A549 (cell line): Measurements from ENCODE around the gene CUL4A. TPM values are rescaled to one million over a fixed set of nuclear protein-coding genes. Genes with fewer than 3 reads are reported as not detected.

Experiments
- ATAC-seq, 2 experiments: fragments of 200-7000 bp in 1 of 2; fragments of >200 bp in 1 of 2; cut with Nextera tagmentation in 1 of 2; cut with Tn5 transposase in 1 of 2; 3 replicates each; pipeline versions ENCODE4 v1.8.0 to v1.9.1; 2018 to 2020; ENCODE audit warnings: mild to moderate bottlenecking in 1 of 2, moderate library complexity in 1 of 2
- CTCF ChIA-PET: fragments of 300-600 bp; sonication (Branson Sonifier 250); formaldehyde crosslinking; extraction: SDS; loops from one replicate; lab custom pipeline; 2021; ENCODE audit warnings: antibody characterized with exemption, inconsistent platforms; lab: Yijun Ruan, JAX
- POLR2A ChIA-PET: fragments of 350-600 bp; formaldehyde crosslinking; extraction: SDS; loops from one replicate; lab custom pipeline; 2021; ENCODE audit warnings: antibody characterized with exemption, inconsistent platforms; lab: Yijun Ruan, JAX
- DNase-seq, 2 experiments: peaks; one replicate each; pipeline versions ENCODE4 v3.0.0 to v3.0.0-alpha.2; 2011 to 2016; ENCODE audit warnings: low read depth in 1 of 2, low spot score in 1 of 2
- FAIRE-seq: peaks from 2 replicates; lab custom pipeline; 2011; peaks lifted over from hg19 to GRCh38; lab: Jason Lieb, UNC
- H3K27ac ChIP-seq, 2 experiments: fragments of >200 bp; sonication (Bioruptor Twin); formaldehyde crosslinking; 3 replicates each; pipeline ENCODE4 v1.5.1; 2016 to 2017
- H3K4me1 ChIP-seq: fragments of >200 bp; sonication (Bioruptor Twin); formaldehyde crosslinking; 3 replicates; pipeline ENCODE4 v1.6.1; 2016
- H3K4me2 ChIP-seq: fragments of >200 bp; sonication (Bioruptor Twin); formaldehyde crosslinking; 3 replicates; pipeline ENCODE4 v1.6.1; 2016
- H3K4me3 ChIP-seq: fragments of >200 bp; sonication (Bioruptor Twin); formaldehyde crosslinking; 3 replicates; pipeline ENCODE4 v1.5.1; 2016
- H3K9me3 ChIP-seq: fragments of >200 bp; sonication (Bioruptor Twin); formaldehyde crosslinking; 3 replicates; pipeline ENCODE4 v1.6.1; 2016
- CBX2 ChIP-seq: fragments of 200-600 bp; sonication (generic); IDR thresholded peaks from 2 replicates; pipeline ENCODE4 v1.6.1; 2016; ENCODE audit warnings: low read depth, mild to moderate bottlenecking, borderline replicate concordance
- CBX8 ChIP-seq: fragments of 200-600 bp; sonication (generic); IDR thresholded peaks from 2 replicates; pipeline ENCODE4 v1.6.1; 2016
- CEBPB ChIP-seq, 2 experiments: fragments of >200 bp in 1 of 2; sonication (Bioruptor Twin) in 1 of 2; formaldehyde crosslinking in 1 of 2; IDR thresholded peaks; 2 replicates each; pipeline ENCODE4 v1.6.1; 2012 to 2016
- CHD2 ChIP-seq: fragments of 150-350 bp; IDR thresholded peaks from 2 replicates; pipeline ENCODE4 v1.6.1; 2014; ENCODE audit warnings: low read length; ENCODE audit not compliant: partially characterized antibody
- CHD4 ChIP-seq: fragments of 200-600 bp; sonication (generic); IDR thresholded peaks from 2 replicates; pipeline ENCODE4 v1.6.1; 2016; ENCODE audit warnings: antibody characterized with exemption, mild to moderate bottlenecking, borderline replicate concordance
- EHF ChIP-seq: fragments of 250-450 bp; sonication (Bioruptor Pico); IDR thresholded peaks from 2 replicates; pipeline ENCODE4 v1.5.0; 2020; ENCODE audit warnings: mild to moderate bottlenecking
- EHMT2 ChIP-seq: fragments of 200-600 bp; sonication (generic); IDR thresholded peaks from 2 replicates; pipeline ENCODE4 v1.6.1; 2016; ENCODE audit warnings: antibody characterized with exemption, low read depth, mild to moderate bottlenecking, moderate library complexity
- EP300 ChIP-seq, 2 experiments: fragments of >200 bp; sonication (Bioruptor Twin); formaldehyde crosslinking; IDR thresholded peaks; 2 replicates in 1 of 2; 3 replicates in 1 of 2; pipeline ENCODE4 v1.6.1; 2016 to 2017
- FOSL2 ChIP-seq, 2 experiments: fragments of 450-650 bp in 1 of 2; fragments of >200 bp in 1 of 2; sonication (Bioruptor Twin) in 1 of 2; formaldehyde crosslinking; IDR thresholded peaks; 2 replicates each; pipeline versions ENCODE4 v1.5.0 to v1.6.1; 2016 to 2020; ENCODE audit warnings: mild to moderate bottlenecking in 1 of 2, moderate library complexity in 1 of 2
- GATA3 ChIP-seq: IDR thresholded peaks from 2 replicates; pipeline ENCODE4 v1.6.1; 2012; ENCODE audit warnings: borderline replicate concordance
- HDAC2 ChIP-seq: fragments of 200-600 bp; sonication (generic); IDR thresholded peaks from 2 replicates; pipeline ENCODE4 v1.6.1; 2016
- HEYL ChIP-seq: fragments of 250-450 bp; sonication (Bioruptor Pico); IDR thresholded peaks from 2 replicates; pipeline ENCODE4 v1.8.0; 2021; ENCODE audit warnings: mild to moderate bottlenecking, moderate library complexity
- HOXA7 ChIP-seq: fragments of 250-450 bp; sonication (Bioruptor Pico); IDR thresholded peaks from 2 replicates; pipeline ENCODE4 v1.5.0; 2020; ENCODE audit warnings: mild to moderate bottlenecking, moderate library complexity
- HOXB13 ChIP-seq: fragments of 250-450 bp; sonication (Bioruptor Pico); IDR thresholded peaks from 2 replicates; pipeline ENCODE4 v1.5.0; 2020; ENCODE audit warnings: low read depth, mild to moderate bottlenecking, moderate library complexity
- MAZ ChIP-seq: fragments of 150-350 bp; IDR thresholded peaks from 2 replicates; pipeline ENCODE4 v1.6.1; 2014; ENCODE audit warnings: antibody characterized with exemption, low read depth, low read length, borderline replicate concordance
- MYC ChIP-seq: IDR thresholded peaks from 2 replicates; pipeline ENCODE4 v1.6.1; 2012; ENCODE audit warnings: mild to moderate bottlenecking, inconsistent platforms, low read length, improper control_type of control experiment, borderline replicate concordance
- NPAS2 ChIP-seq: fragments of 250-450 bp; sonication (Bioruptor Pico); IDR thresholded peaks from 2 replicates; pipeline ENCODE4 v1.8.0; 2022; ENCODE audit warnings: mild to moderate bottlenecking, moderate library complexity, borderline replicate concordance
- PHF8 ChIP-seq: fragments of 200-600 bp; sonication (generic); IDR thresholded peaks from 2 replicates; pipeline ENCODE4 v1.6.1; 2016; ENCODE audit warnings: low read depth, mild to moderate bottlenecking, antibody characterized with exemption, moderate library complexity, borderline replicate concordance
- POLR2A ChIP-seq: IDR thresholded peaks from 2 replicates; pipeline ENCODE4 v1.6.1; 2012; ENCODE audit warnings: mild to moderate bottlenecking, low read length
- RAD21 ChIP-seq, 2 experiments: fragments of >200 bp in 1 of 2; sonication (Bioruptor Twin) in 1 of 2; formaldehyde crosslinking in 1 of 2; IDR thresholded peaks in 1 of 2; conservative IDR thresholded peaks in 1 of 2; 2 replicates in 1 of 2; 3 replicates in 1 of 2; pipeline ENCODE4 v1.6.1; 2012 to 2018; ENCODE audit warnings: inconsistent platforms in 1 of 2
- RARB ChIP-seq: fragments of 250-450 bp; sonication (Bioruptor Pico); IDR thresholded peaks from 2 replicates; pipeline ENCODE4 v1.8.0; 2021; ENCODE audit warnings: mild to moderate bottlenecking, moderate library complexity
- RCOR1 ChIP-seq: fragments of 150-350 bp; IDR thresholded peaks from 2 replicates; pipeline ENCODE4 v1.6.1; 2014; ENCODE audit warnings: antibody characterized with exemption, low read length, low read depth
- RFX5 ChIP-seq: fragments of 450-650 bp; IDR thresholded peaks from 2 replicates; pipeline ENCODE4 v1.7.1; 2014; ENCODE audit warnings: antibody characterized with exemption, mild to moderate bottlenecking, moderate library complexity
- ZC3H11A ChIP-seq: fragments of 450-650 bp; IDR thresholded peaks from 2 replicates; pipeline ENCODE4 v1.6.1; 2014; ENCODE audit warnings: antibody characterized with exemption, mild to moderate bottlenecking
- ZFP36 ChIP-seq: fragments of 450-650 bp; IDR thresholded peaks from 2 replicates; pipeline ENCODE4 v1.6.1; 2014; ENCODE audit warnings: borderline replicate concordance; ENCODE audit not compliant: partially characterized antibody
- ZSCAN20 ChIP-seq: fragments of 250-450 bp; sonication (Bioruptor Pico); IDR thresholded peaks from 2 replicates; pipeline ENCODE4 v1.8.0; 2022; ENCODE audit warnings: mild to moderate bottlenecking, moderate library complexity
- WGBS: methylation state at CpG from one replicate; pipeline ENCODE4 v1.1.6; 2017; ENCODE audit errors: missing lambda C conversion rate; 5-methylcytosine and 5-hydroxymethylcytosine counted together
- polyA plus RNA-seq, 4 experiments: library from polyadenylated mRNA; depleted of rRNA in 3 of 4; stranded (reverse); fragments of >200 nt; fragmentation: RNase III in 1 of 4; extraction: RNeasy Plus Mini Kit Qiagen cat#74134 plus additional on column Dnase treatment in 1 of 4; gene quantifications; 2 replicates in 3 of 4; 3 replicates in 1 of 4; pipeline ENCODE4 v1.2.3, GENCODE V29; 2011 to 2017
- TF ChIP-seq, protein P1 (sequence below): fragments of >200 bp; sonication (Bioruptor Twin); formaldehyde crosslinking; IDR thresholded peaks from 3 replicates; pipeline ENCODE4 v1.6.1; 2016
- TF ChIP-seq, protein P2 (sequence below): fragments of 450-650 bp; IDR thresholded peaks from 2 replicates; pipeline ENCODE4 v1.6.1; 2014; ENCODE audit warnings: antibody characterized with exemption
- TF ChIP-seq, protein P3 (sequence below): fragments of 250-450 bp; sonication (Bioruptor Pico); IDR thresholded peaks from 2 replicates; pipeline ENCODE4 v1.5.0; 2020; ENCODE audit warnings: low read depth, mild to moderate bottlenecking, moderate library complexity

The CUL4A gene
- polyA plus RNA-seq, 2 of the 4 experiments (the other 2 are of a cell fraction): 49.6 to 55.4 TPM

DNA sequence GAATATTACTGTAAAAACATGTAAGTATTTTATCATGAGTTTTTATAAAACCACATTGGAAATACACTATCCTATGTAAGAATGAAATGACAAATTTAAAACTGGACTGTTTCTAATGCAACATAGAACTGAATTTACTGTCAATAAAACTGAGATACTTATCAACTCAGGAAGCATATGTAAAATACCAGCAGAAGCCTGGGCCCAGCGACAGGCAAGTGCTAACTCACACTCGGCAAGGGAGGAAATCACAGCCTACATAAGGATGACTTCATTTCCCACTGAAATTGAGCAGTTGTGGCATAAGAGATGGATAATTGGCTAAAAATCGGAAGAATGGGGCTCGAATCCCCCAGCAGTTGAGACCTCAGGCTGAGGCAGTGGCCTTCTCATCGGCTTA lies 38.9 kb upstream of the CUL4A start:
- 89% methylated on average over 5 of the region's 5 CpGs for WGBS
- ATAC-seq (no peak), DNase-seq (no peak), FAIRE-seq (no peak)
- no peak overlapping the region for H3K4me2 ChIP-seq
- no peak overlapping the region for H3K27ac ChIP-seq
- no peaks in the 10 kb centered on the region for H3K9me3 ChIP-seq
- ChIA-PET POLR2A (no interaction called here), CTCF (interaction anchor here (1.1 kb wide), 1 partner anchor 11 kb away, joined by 3 read pairs; no protein-coding TSS in a partner anchor)
- H3K4me1 ChIP-seq: no peaks in the 10 kb centered on the region
- TF ChIP-seq CBX8 (no peak), RAD21 (conservative IDR thresholded peaks at IDR 0.05 in 1 of 2, IDR thresholded peaks at IDR 0.05 in 1 of 2) (no peak), NPAS2 (CRISPR knock-in tag) (no peak), RARB (CRISPR knock-in tag) (no peak), RFX5 (no peak), ZSCAN20 (CRISPR knock-in tag) (no peak), MYC (no peak), HEYL (CRISPR knock-in tag) (no peak), PHF8 (no peak), HDAC2 (no peak), EP300 (IDR thresholded peaks at IDR 0.05) (no peak), EHMT2 (no peak), HOXB13 (CRISPR knock-in tag) (no peak), CEBPB (IDR thresholded peaks at IDR 0.05) (no peak), POLR2A (no peak), EHF (no peak)
- TF ChIP-seq, protein P1, sequence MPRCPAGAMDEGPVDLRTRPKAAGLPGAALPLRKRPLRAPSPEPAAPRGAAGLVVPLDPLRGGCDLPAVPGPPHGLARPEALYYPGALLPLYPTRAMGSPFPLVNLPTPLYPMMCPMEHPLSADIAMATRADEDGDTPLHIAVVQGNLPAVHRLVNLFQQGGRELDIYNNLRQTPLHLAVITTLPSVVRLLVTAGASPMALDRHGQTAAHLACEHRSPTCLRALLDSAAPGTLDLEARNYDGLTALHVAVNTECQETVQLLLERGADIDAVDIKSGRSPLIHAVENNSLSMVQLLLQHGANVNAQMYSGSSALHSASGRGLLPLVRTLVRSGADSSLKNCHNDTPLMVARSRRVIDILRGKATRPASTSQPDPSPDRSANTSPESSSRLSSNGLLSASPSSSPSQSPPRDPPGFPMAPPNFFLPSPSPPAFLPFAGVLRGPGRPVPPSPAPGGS: no peak
- TF ChIP-seq, protein P2, sequence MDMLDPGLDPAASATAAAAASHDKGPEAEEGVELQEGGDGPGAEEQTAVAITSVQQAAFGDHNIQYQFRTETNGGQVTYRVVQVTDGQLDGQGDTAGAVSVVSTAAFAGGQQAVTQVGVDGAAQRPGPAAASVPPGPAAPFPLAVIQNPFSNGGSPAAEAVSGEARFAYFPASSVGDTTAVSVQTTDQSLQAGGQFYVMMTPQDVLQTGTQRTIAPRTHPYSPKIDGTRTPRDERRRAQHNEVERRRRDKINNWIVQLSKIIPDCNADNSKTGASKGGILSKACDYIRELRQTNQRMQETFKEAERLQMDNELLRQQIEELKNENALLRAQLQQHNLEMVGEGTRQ: no peak
- TF ChIP-seq, protein P3, sequence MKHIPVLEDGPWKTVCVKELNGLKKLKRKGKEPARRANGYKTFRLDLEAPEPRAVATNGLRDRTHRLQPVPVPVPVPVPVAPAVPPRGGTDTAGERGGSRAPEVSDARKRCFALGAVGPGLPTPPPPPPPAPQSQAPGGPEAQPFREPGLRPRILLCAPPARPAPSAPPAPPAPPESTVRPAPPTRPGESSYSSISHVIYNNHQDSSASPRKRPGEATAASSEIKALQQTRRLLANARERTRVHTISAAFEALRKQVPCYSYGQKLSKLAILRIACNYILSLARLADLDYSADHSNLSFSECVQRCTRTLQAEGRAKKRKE: no peak
- H3K4me3 ChIP-seq: no peak overlapping the region

DNA sequence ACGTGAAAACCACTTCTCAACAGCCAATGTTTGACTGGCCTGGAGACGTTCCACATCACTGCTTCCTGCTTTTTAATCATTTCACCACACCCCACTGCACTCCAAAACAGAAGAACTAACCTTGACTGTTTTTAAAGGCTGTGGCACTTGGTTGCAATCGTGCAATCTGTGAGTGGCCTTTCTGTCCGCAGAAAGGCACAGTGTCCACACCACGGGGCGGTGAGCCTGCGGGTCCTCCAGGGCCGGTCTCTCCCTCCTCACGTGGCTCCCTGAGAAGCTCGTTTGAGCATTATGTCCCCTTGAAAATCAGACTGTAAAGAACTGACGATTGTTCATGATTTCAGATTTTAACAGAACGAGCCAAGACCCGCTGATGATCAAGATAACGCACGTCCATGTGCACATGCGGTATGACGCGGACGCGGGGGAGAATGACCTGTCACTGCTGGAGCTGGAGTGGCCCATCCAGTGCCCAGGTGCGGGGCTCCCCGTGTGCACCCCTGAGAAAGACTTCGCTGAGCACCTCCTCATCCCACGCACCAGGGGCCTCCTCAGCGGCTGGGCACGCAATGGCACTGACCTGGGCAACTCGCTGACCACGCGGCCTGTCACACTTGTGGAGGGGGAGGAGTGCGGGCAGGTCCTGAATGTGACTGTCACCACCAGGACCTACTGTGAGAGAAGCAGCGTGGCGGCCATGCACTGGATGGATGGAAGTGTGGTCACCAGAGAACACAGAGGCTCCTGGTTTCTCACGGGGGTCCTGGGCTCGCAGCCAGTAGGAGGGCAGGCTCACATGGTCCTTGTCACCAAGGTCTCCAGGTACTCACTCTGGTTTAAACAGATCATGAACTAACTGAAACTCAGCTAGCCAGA lies 37.9 kb upstream of the CUL4A start:
- H3K4me3 ChIP-seq: no peak overlapping the region
- FAIRE-seq (no peak), DNase-seq (no peak), ATAC-seq (no peak)
- CTCF ChIA-PET: no interaction called here
- no peak for TF ChIP-seq CHD2
- TF ChIP-seq, protein P3: no peak
- TF ChIP-seq FOSL2 (IDR thresholded peaks at IDR 0.05): no peak
- no peak for TF ChIP-seq FOSL2 (CRISPR knock-in tag; IDR thresholded peaks at IDR 0.05)
- TF ChIP-seq ZFP36: no peak
- TF ChIP-seq RCOR1: no peak
- no peak for TF ChIP-seq MAZ
- TF ChIP-seq CBX2: no peak
- no peak for TF ChIP-seq HOXA7 (CRISPR knock-in tag)
- no peak for TF ChIP-seq CHD4
- TF ChIP-seq GATA3: no peak
- no peak for TF ChIP-seq ZC3H11A
- TF ChIP-seq, all 56 proteins: peak for 0
- POLR2A ChIA-PET: no interaction called here
- Histone ChIP-seq H3K4me1 (no peaks in the 10 kb centered on the region), H3K4me2 (no peak overlapping the region), H3K27ac (no peak overlapping the region), H3K9me3 (no peaks in the 10 kb centered on the region)
- 94% methylated on average over 22 of the region's 34 CpGs for WGBS
